Measurements from ENCODE around the gene RAB43.

Gene RAB43

GRCh38 chr3:129104051-129104450 lies 17.6 kb downstream of the RAB43 start:
- no peaks in the 10 kb centered on the region for H3K79me2 ChIP-seq (ENCODE audit: control insufficient read depth, insufficient read depth, low read length, poor library complexity)
- WGBS (ENCODE audit: extremely low coverage, insufficient coverage, insufficient read length) = no CpG with 5 or more reads among the region's 6 CpGs
- no peaks in the 10 kb centered on the region for H3K4me1 ChIP-seq (ENCODE audit: control insufficient read depth in 1 of 2, insufficient read depth in 2 of 2, low read length in 2 of 2)
- no peak overlapping the region for H4K91ac ChIP-seq (ENCODE audit: low read depth, low read length)
- H4K12ac ChIP-seq (ENCODE audit: low read depth, low read length) = no peak overlapping the region
- H3K9me3 ChIP-seq (ENCODE audit: insufficient read depth, low read depth, low read length) = no peaks in the 10 kb centered on the region
- no peaks in the 10 kb centered on the region for H3K79me1 ChIP-seq (ENCODE audit: low read length)
- no peak overlapping the region for H3K4ac ChIP-seq (ENCODE audit: low read depth, low read length)
- no peak overlapping the region for H3K14ac ChIP-seq (ENCODE audit: low read length)
- H4K8ac ChIP-seq (ENCODE audit: low read depth, low read length) = no peak overlapping the region
- H3K9ac ChIP-seq (ENCODE audit: low read length) = no peak overlapping the region
- no peak overlapping the region for H3K4me3 ChIP-seq (ENCODE audit: low read depth, low read length)
- no peak overlapping the region for H3K27ac ChIP-seq (ENCODE audit: low read depth, low read length)
- no peak overlapping the region for H3K18ac ChIP-seq (ENCODE audit: low read length)
- no peak overlapping the region for H2BK5ac ChIP-seq (ENCODE audit: low read depth, low read length, poor library complexity)
- no peak overlapping the region for H2AK5ac ChIP-seq (ENCODE audit: low read length)
- no peak overlapping the region for H2BK120ac ChIP-seq (ENCODE audit: insufficient read depth, low read length, poor library complexity)
- no peak overlapping the region for H3K23ac ChIP-seq (ENCODE audit: low read length)
- H2AFZ ChIP-seq (ENCODE audit: insufficient read depth, low read length, poor library complexity) = no peak overlapping the region
- no peaks in the 10 kb centered on the region for H3K27me3 ChIP-seq (ENCODE audit: insufficient read depth, low read length)
- peaks cover 6 to 18% of the 10 kb centered on the region in 2 experiments for H3K36me3 ChIP-seq (ENCODE audit: control insufficient read depth in 1 of 2, insufficient read depth in 2 of 2, low read length in 2 of 2)
- no peak overlapping the region for H2BK12ac ChIP-seq (ENCODE audit: low read length)
- no peak overlapping the region for H3K4me2 ChIP-seq (ENCODE audit: low read length)
- no peak for DNase-seq

- H3K4me3 ChIP-seq (ENCODE audit: low read depth, low read length) = no peak overlapping the region
- no peak overlapping the region for H3K14ac ChIP-seq (ENCODE audit: low read length)
- no peaks in the 10 kb centered on the region for H3K79me1 ChIP-seq (ENCODE audit: low read length)
- no peak overlapping the region for H3K4me2 ChIP-seq (ENCODE audit: low read length)
- H2BK5ac ChIP-seq (ENCODE audit: low read depth, low read length, poor library complexity) = no peak overlapping the region
- WGBS (ENCODE audit: extremely low coverage, insufficient coverage, insufficient read length) = no CpG with 5 or more reads among the region's 7 CpGs
- no peak for DNase-seq
- no peaks in the 10 kb centered on the region for H3K4me1 ChIP-seq (ENCODE audit: control insufficient read depth in 1 of 2, insufficient read depth in 2 of 2, low read length in 2 of 2)
- no peak overlapping the region for H3K9ac ChIP-seq (ENCODE audit: low read length)
- no peak overlapping the region for H4K8ac ChIP-seq (ENCODE audit: low read depth, low read length)
- H3K79me2 ChIP-seq (ENCODE audit: control insufficient read depth, insufficient read depth, low read length, poor library complexity) = no peaks in the 10 kb centered on the region
- no peak overlapping the region for H3K27ac ChIP-seq (ENCODE audit: low read depth, low read length)
- H2AK5ac ChIP-seq (ENCODE audit: low read length) = no peak overlapping the region
- peak overlapping the region; percentile 30 for H3K18ac ChIP-seq (ENCODE audit: low read length)
- H2BK12ac ChIP-seq (ENCODE audit: low read length) = no peak overlapping the region
- H4K12ac ChIP-seq (ENCODE audit: low read depth, low read length) = no peak overlapping the region
- no peak overlapping the region for H2AFZ ChIP-seq (ENCODE audit: insufficient read depth, low read length, poor library complexity)
- H3K9me3 ChIP-seq (ENCODE audit: insufficient read depth, low read depth, low read length) = no peaks in the 10 kb centered on the region
- H3K4ac ChIP-seq (ENCODE audit: low read depth, low read length) = no peak overlapping the region
- no peak overlapping the region for H4K91ac ChIP-seq (ENCODE audit: low read depth, low read length)
- no peak overlapping the region for H2BK120ac ChIP-seq (ENCODE audit: insufficient read depth, low read length, poor library complexity)
- peaks cover 6 to 18% of the 10 kb centered on the region in 2 experiments for H3K36me3 ChIP-seq (ENCODE audit: control insufficient read depth in 1 of 2, insufficient read depth in 2 of 2, low read length in 2 of 2)
- no peaks in the 10 kb centered on the region for H3K27me3 ChIP-seq (ENCODE audit: insufficient read depth, low read length)
- H3K23ac ChIP-seq (ENCODE audit: low read length) = no peak overlapping the region
Measured at GRCh38 chr3:129103296-129103695, 18.3 kb downstream of the RAB43 start.

- Histone ChIP-seq H3K27me3 (ENCODE audit: insufficient read depth, low read length) (no peaks in the 10 kb centered on the region), H3K4me1 (ENCODE audit: control insufficient read depth in 1 of 2, insufficient read depth in 2 of 2, low read length in 2 of 2) (no peaks in the 10 kb centered on the region), H4K91ac (ENCODE audit: low read depth, low read length) (no peak overlapping the region), H3K4me2 (ENCODE audit: low read length) (no peak overlapping the region), H3K9me3 (ENCODE audit: insufficient read depth, low read depth, low read length) (no peaks in the 10 kb centered on the region), H4K8ac (ENCODE audit: low read depth, low read length) (no peak overlapping the region), H3K14ac (ENCODE audit: low read length) (no peak overlapping the region), H4K12ac (ENCODE audit: low read depth, low read length) (no peak overlapping the region), H3K79me1 (ENCODE audit: low read length) (no peaks in the 10 kb centered on the region), H2BK12ac (ENCODE audit: low read length) (no peak overlapping the region), H3K36me3 (ENCODE audit: control insufficient read depth in 1 of 2, insufficient read depth in 2 of 2, low read length in 2 of 2) (peaks cover 3 to 9% of the 10 kb centered on the region in 2 experiments), H3K9ac (ENCODE audit: low read length) (no peak overlapping the region), H2AFZ (ENCODE audit: insufficient read depth, low read length, poor library complexity) (no peak overlapping the region), H2BK5ac (ENCODE audit: low read depth, low read length, poor library complexity) (no peak overlapping the region), H3K23ac (ENCODE audit: low read length) (no peak overlapping the region), H2BK120ac (ENCODE audit: insufficient read depth, low read length, poor library complexity) (no peak overlapping the region), H3K27ac (ENCODE audit: low read depth, low read length) (no peak overlapping the region), H3K18ac (ENCODE audit: low read length) (no peak overlapping the region), H2AK5ac (ENCODE audit: low read length) (no peak overlapping the region), H3K4ac (ENCODE audit: low read depth, low read length) (no peak overlapping the region), H3K79me2 (ENCODE audit: control insufficient read depth, insufficient read depth, low read length, poor library complexity) (no peaks in the 10 kb centered on the region), H3K4me3 (ENCODE audit: low read depth, low read length) (no peak overlapping the region)
- DNase-seq = no peak
- no CpG with 5 or more reads among the region's 12 CpGs for WGBS (ENCODE audit: extremely low coverage, insufficient coverage, insufficient read length)
Measured at GRCh38 chr3:129101370-129102138, 20.1 kb downstream of the RAB43 start.

GRCh38 chr3:129100274-129100673 lies 21.3 kb downstream of the RAB43 start:
- DNase-seq = no peak
- H3K23ac ChIP-seq (ENCODE audit: low read length) = no peak overlapping the region
- peaks cover 2 to 4% of the 10 kb centered on the region in 2 experiments for H3K36me3 ChIP-seq (ENCODE audit: control insufficient read depth in 1 of 2, insufficient read depth in 2 of 2, low read length in 2 of 2)
- H3K9ac ChIP-seq (ENCODE audit: low read length) = no peak overlapping the region
- no CpG with 5 or more reads among the region's 1 CpG for WGBS (ENCODE audit: extremely low coverage, insufficient coverage, insufficient read length)
- no peak overlapping the region for H3K27ac ChIP-seq (ENCODE audit: low read depth, low read length)
- no peaks in the 10 kb centered on the region for H3K79me1 ChIP-seq (ENCODE audit: low read length)
- H2BK120ac ChIP-seq (ENCODE audit: insufficient read depth, low read length, poor library complexity) = no peak overlapping the region
- H2AFZ ChIP-seq (ENCODE audit: insufficient read depth, low read length, poor library complexity) = no peak overlapping the region
- H2BK5ac ChIP-seq (ENCODE audit: low read depth, low read length, poor library complexity) = no peak overlapping the region
- H3K9me3 ChIP-seq (ENCODE audit: insufficient read depth, low read depth, low read length) = no peaks in the 10 kb centered on the region
- no peak overlapping the region for H2AK5ac ChIP-seq (ENCODE audit: low read length)
- no peak overlapping the region for H3K4me3 ChIP-seq (ENCODE audit: low read depth, low read length)
- no peaks in the 10 kb centered on the region for H3K27me3 ChIP-seq (ENCODE audit: insufficient read depth, low read length)
- no peak overlapping the region for H3K14ac ChIP-seq (ENCODE audit: low read length)
- H3K18ac ChIP-seq (ENCODE audit: low read length) = no peak overlapping the region
- H3K4ac ChIP-seq (ENCODE audit: low read depth, low read length) = no peak overlapping the region
- H2BK12ac ChIP-seq (ENCODE audit: low read length) = no peak overlapping the region
- H3K4me1 ChIP-seq (ENCODE audit: control insufficient read depth in 1 of 2, insufficient read depth in 2 of 2, low read length in 2 of 2) = no peaks in the 10 kb centered on the region
- H3K79me2 ChIP-seq (ENCODE audit: control insufficient read depth, insufficient read depth, low read length, poor library complexity) = no peaks in the 10 kb centered on the region
- H4K12ac ChIP-seq (ENCODE audit: low read depth, low read length) = no peak overlapping the region
- no peak overlapping the region for H4K8ac ChIP-seq (ENCODE audit: low read depth, low read length)
- H3K4me2 ChIP-seq (ENCODE audit: low read length) = no peak overlapping the region
- H4K91ac ChIP-seq (ENCODE audit: low read depth, low read length) = no peak overlapping the region

Measured in trophoblast cell (in vitro differentiated cells and primary cell).